ENCODE measurements around the gene PLXND1. TPM values are rescaled to one million over a fixed set of nuclear protein-coding genes. Genes with fewer than 3 reads are reported as not detected.

Gene PLXND1
- total and polyA plus RNA-seq, 11 donors = 40.8 to 218 (median 66.4) TPM

GRCh38 chr3:129607391-129608068 lies 1.1 kb upstream of the PLXND1 start:
- peak overlapping the region in 11 of 12 donors; percentile 34 to 82 (median 56) for H3K4me3 ChIP-seq
- TF ChIP-seq CTCF (IDR thresholded peaks at IDR 0.05) (no peak), POLR2A (IDR thresholded peaks at IDR 0.05) (no peak)
- H3K27me3 ChIP-seq = peaks cover 0 to 12% (median 3%) of the 10 kb centered on the region in 9 donors
- peak in 1 of 4 donors; percentile 6 for ATAC-seq
- H3K36me3 ChIP-seq = peaks cover 0 to 1% (median 0%) of the 10 kb centered on the region in 9 donors
- DNase-seq = peak in 2 of 5 donors; percentile 34 to 75
- peak overlapping the region; percentile 88 to 98 (median 95) for H3K27ac ChIP-seq
- peaks cover 23 to 86% (median 60%) of the 10 kb centered on the region in 12 donors for H3K4me1 ChIP-seq
- 45 to 53% (median 45%) methylated on average over 15 to 18 of the region's 18 CpGs for WGBS, 4 donors
- no peaks in the 10 kb centered on the region for H3K9me3 ChIP-seq
- intact Hi-C loops (cut with DNase I) = loop anchor here in 8 of 10 donors (2.0 to 5.0 kb wide), 3 partner anchors 45 to 117 kb away; no protein-coding TSS in a partner anchor

GRCh38 chr3:129605922-129606635 lies 397 bp downstream of the PLXND1 start:
- peaks cover 18 to 86% (median 62%) of the 10 kb centered on the region in 12 donors for H3K4me1 ChIP-seq
- H3K9me3 ChIP-seq = no peaks in the 10 kb centered on the region
- peaks cover 0 to 13% (median 0%) of the 10 kb centered on the region in 9 donors for H3K36me3 ChIP-seq
- ATAC-seq = no peak
- H3K27ac ChIP-seq = peak overlapping the region; percentile 78 to 97 (median 92)
- no peak for TF ChIP-seq CTCF (IDR thresholded peaks at IDR 0.05)
- TF ChIP-seq POLR2A (IDR thresholded peaks at IDR 0.05) = no peak
- peak overlapping the region; percentile 61 to 99 (median 82) for H3K4me3 ChIP-seq
- 1 to 4% (median 1%) methylated on average over 20 to 98 of the region's 98 CpGs; no CpG with 5 or more reads in 1 of the 4 donors for WGBS, 4 donors
- peak in 3 of 5 donors; percentile 58 to 75 (median 70) for DNase-seq
- H3K27me3 ChIP-seq = peaks cover 0 to 12% (median 3%) of the 10 kb centered on the region in 9 donors
- intact Hi-C loops (cut with DNase I) = loop anchor here in 9 of 10 donors (1.0 to 5.0 kb wide), 4 partner anchors 20 to 115 kb away; no protein-coding TSS in a partner anchor

GRCh38 chr3:129605203-129605921 lies 1.1 kb downstream of the PLXND1 start:
- intact Hi-C loops (cut with DNase I) = loop anchor here in 8 of 10 donors (2.0 to 5.0 kb wide), 3 partner anchors 43 to 115 kb away; no protein-coding TSS in a partner anchor
- Histone ChIP-seq H3K27me3 (peaks cover 0 to 12% (median 3%) of the 10 kb centered on the region in 9 donors), H3K9me3 (no peaks in the 10 kb centered on the region), H3K4me1 (peaks cover 18 to 88% (median 66%) of the 10 kb centered on the region in 12 donors), H3K27ac (peak overlapping the region; percentile 78 to 97 (median 92)), H3K36me3 (peaks cover 0 to 14% (median 0%) of the 10 kb centered on the region in 9 donors), H3K4me3 (peak overlapping the region; percentile 61 to 99 (median 82))
- WGBS, 4 donors = 1 to 2% (median 2%) methylated on average over 24 to 98 of the region's 98 CpGs
- peak in 2 of 4 donors; percentile 2 to 5 for ATAC-seq
- DNase-seq = peak in 3 of 5 donors; percentile 49 to 85 (median 77)
- TF ChIP-seq POLR2A (IDR thresholded peaks at IDR 0.05) (no peak), CTCF (IDR thresholded peaks at IDR 0.05) (peak in 2 of 12 donors; percentile 14 to 29)
